Lung (tissue), 12 donors: ENCODE measurements around the gene COP1. TPM values are rescaled to one million over a fixed set of nuclear protein-coding genes. Genes with fewer than 3 reads are reported as not detected.
A peak's percentile ranks its signal among the peaks of the same experiment; 100 is the strongest.

Experiments used
- ATAC-seq: fragments of 200-7000 bp; cut with Tn5 transposase; one replicate; pipeline ENCODE4 v1.9.1; 2020; ENCODE audit warnings: moderate number of reproducible peaks; ENCODE audit not compliant: insufficient read depth, low FRiP score
- DNase-seq, 3 donors: peaks; one replicate each; pipeline ENCODE4 v3.0.0-alpha.2; 2013 to 2017
- H3K27ac ChIP-seq, 2 donors: one replicate each; pipeline ENCODE4 v1.5.1; 2013; ENCODE audit warnings: mild to moderate bottlenecking in 2 of 2, moderate library complexity in 2 of 2, control low read depth in 1 of 2, inconsistent platforms in 1 of 2, low read depth in 1 of 2, low read length in 1 of 2
- H3K27me3 ChIP-seq, 3 donors: one replicate each; pipeline ENCODE4 v1.5.1; 2013; ENCODE audit warnings: low read length in 2 of 3; ENCODE audit not compliant: control insufficient read depth in 3 of 3, insufficient read depth in 3 of 3
- H3K36me3 ChIP-seq, 4 donors: one replicate each; pipeline ENCODE4 v1.5.1; 2013; ENCODE audit warnings: low read length in 4 of 4, mild to moderate bottlenecking in 1 of 4, moderate library complexity in 1 of 4; ENCODE audit not compliant: control insufficient read depth in 4 of 4, insufficient read depth in 4 of 4
- H3K4me1 ChIP-seq, 5 donors: one replicate each; pipeline ENCODE4 v1.5.1; 2013; ENCODE audit warnings: low read length in 5 of 5, mild to moderate bottlenecking in 2 of 5, moderate library complexity in 1 of 5; ENCODE audit not compliant: control insufficient read depth in 5 of 5, insufficient read depth in 5 of 5
- H3K4me3 ChIP-seq: one replicate; pipeline ENCODE4 v1.5.1; 2013; ENCODE audit warnings: mild to moderate bottlenecking, control low read depth, moderate library complexity
- H3K9ac ChIP-seq, 2 donors: one replicate each; pipeline ENCODE4 v1.5.1; 2013; ENCODE audit warnings: low read length in 2 of 2, control low read depth in 1 of 2; ENCODE audit not compliant: insufficient read depth in 1 of 2
- H3K9me3 ChIP-seq, 4 donors: one replicate each; pipeline ENCODE4 v1.5.1; 2013; ENCODE audit warnings: low read length in 3 of 4, mild to moderate bottlenecking in 1 of 4, moderate library complexity in 1 of 4; ENCODE audit not compliant: control insufficient read depth in 4 of 4, insufficient read depth in 3 of 4
- WGBS, 2 donors: extraction: QIAGEN DNeasy Blood & Tissue Kit; methylation state at CpG; one replicate each; pipeline ENCODE4 v1.1.7; 2013; 5-methylcytosine and 5-hydroxymethylcytosine counted together
- polyA plus RNA-seq, 2 donors: library from polyadenylated mRNA; stranded (reverse); fragments of 200-250 nt; gene quantifications; one replicate each; pipeline ENCODE4 v1.2.1, GENCODE V29; 2013
- total RNA-seq, 2 donors: library from RNA; depleted of rRNA in 1 of 2; stranded (reverse); fragments of >200 nt in 1 of 2; gene quantifications; one replicate each; pipeline ENCODE4 v1.2.1, GENCODE V29; 2014 to 2021
- TF ChIP-seq, protein P1 (sequence below): IDR thresholded peaks from 2 replicates; pipeline ENCODE4 v1.5.1; 2012; ENCODE audit warnings: mild to moderate bottlenecking; ENCODE audit errors: control extremely low read depth, extremely low read depth
- donor health status: control.
- donor health status: control.
- donor health status: Bipolar disorder and iron deficiency.
- donor health status: healthy.
- donor health status: DM: yes; HTN: yes; CAD: no.

Gene COP1
- total and polyA plus RNA-seq, 4 donors: 31.3 to 71.4 (median 52.8) TPM

DNA sequence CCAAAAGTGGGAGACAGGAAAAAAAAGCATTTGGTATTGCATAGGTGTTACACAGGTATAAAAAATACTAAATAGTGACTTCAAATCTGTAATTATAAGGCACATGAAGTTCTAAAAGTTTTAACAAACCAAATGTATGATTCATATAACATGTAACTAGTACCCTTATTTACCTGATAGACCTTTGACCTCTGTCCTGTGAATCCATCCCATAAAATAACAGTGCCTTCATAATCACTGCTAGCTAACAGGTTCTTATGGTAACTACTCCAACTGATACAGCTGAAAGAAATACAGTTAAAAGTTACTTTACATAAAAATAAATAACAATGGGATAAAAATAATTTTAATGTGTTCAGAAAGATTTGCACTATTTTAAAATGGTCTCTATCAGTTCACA lies 163.5 kb downstream of the COP1 start:
- ATAC-seq (no peak), DNase-seq (no peak)
- no peaks in the 10 kb centered on the region for H3K27me3 ChIP-seq
- no peak overlapping the region for H3K27ac ChIP-seq
- TF ChIP-seq, protein P1, sequence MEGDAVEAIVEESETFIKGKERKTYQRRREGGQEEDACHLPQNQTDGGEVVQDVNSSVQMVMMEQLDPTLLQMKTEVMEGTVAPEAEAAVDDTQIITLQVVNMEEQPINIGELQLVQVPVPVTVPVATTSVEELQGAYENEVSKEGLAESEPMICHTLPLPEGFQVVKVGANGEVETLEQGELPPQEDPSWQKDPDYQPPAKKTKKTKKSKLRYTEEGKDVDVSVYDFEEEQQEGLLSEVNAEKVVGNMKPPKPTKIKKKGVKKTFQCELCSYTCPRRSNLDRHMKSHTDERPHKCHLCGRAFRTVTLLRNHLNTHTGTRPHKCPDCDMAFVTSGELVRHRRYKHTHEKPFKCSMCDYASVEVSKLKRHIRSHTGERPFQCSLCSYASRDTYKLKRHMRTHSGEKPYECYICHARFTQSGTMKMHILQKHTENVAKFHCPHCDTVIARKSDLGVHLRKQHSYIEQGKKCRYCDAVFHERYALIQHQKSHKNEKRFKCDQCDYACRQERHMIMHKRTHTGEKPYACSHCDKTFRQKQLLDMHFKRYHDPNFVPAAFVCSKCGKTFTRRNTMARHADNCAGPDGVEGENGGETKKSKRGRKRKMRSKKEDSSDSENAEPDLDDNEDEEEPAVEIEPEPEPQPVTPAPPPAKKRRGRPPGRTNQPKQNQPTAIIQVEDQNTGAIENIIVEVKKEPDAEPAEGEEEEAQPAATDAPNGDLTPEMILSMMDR: no peak
- peaks cover 0 to 1% (median 0%) of the 10 kb centered on the region in 4 donors for H3K9me3 ChIP-seq
- H3K36me3 ChIP-seq: peaks cover 4 to 20% (median 8%) of the 10 kb centered on the region in 4 donors
- no peaks in the 10 kb centered on the region for H3K4me1 ChIP-seq
- no peak overlapping the region for H3K4me3 ChIP-seq
- H3K9ac ChIP-seq: no peak overlapping the region

DNA sequence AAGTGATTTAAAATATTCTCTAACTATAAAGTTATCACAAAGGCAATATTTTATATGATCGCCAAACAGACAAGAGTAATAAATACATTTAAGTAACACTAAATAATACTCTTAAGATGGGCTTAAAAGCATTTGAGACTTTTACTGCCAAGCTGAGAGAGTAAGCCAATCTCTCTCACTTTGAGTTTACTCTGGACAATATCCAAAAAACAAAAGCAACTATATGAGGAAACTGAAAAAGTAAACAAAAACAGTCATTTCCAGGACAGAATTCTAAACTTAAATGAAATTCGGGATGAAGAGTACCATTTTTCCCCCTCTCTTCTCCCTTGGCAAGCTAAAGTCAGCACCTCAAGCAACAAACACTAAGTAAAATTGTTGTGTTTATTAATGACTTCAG lies 173.2 kb downstream of the COP1 start:
- WGBS, 2 donors: 51 to 66% methylated on average over 2 of the region's 2 CpGs
- no peak overlapping the region for H3K4me3 ChIP-seq
- TF ChIP-seq, protein P1: no peak
- peaks cover 0 to 23% (median 4%) of the 10 kb centered on the region in 5 donors for H3K4me1 ChIP-seq
- DNase-seq (peak in 2 of 3 donors; percentile 90), ATAC-seq (no peak)
- H3K36me3 ChIP-seq: peaks cover 0 to 11% (median 8%) of the 10 kb centered on the region in 4 donors
- no peak overlapping the region for H3K27ac ChIP-seq
- H3K9me3 ChIP-seq: no peaks in the 10 kb centered on the region
- H3K27me3 ChIP-seq: no peaks in the 10 kb centered on the region
- H3K9ac ChIP-seq: peak overlapping the region in 1 of 2 donors; percentile 28

DNA sequence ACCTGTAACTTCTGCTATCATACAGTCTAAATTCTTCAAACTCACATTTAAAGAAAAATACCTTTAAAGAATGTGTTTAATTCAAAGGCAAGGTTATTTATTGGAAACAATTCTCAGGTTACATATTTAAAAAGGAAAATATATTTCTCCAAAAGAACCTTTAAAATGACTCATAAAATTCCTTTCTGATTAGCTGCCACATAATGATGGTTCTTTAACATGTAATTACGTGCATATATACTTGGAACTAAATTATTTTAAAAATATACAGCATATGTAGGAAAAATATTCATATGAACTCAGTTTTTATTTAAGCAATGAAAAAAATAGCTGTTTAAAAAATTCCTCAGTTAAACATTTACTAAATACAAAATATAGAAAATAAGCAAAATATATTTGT lies 173.6 kb downstream of the COP1 start:
- Histone ChIP-seq H3K27me3 (no peaks in the 10 kb centered on the region), H3K4me3 (no peak overlapping the region), H3K4me1 (peaks cover 0 to 23% (median 4%) of the 10 kb centered on the region in 5 donors), H3K9me3 (no peaks in the 10 kb centered on the region), H3K9ac (peak overlapping the region in 1 of 2 donors; percentile 28), H3K27ac (no peak overlapping the region), H3K36me3 (peaks cover 0 to 11% (median 7%) of the 10 kb centered on the region in 4 donors)
- no peak for ATAC-seq
- peak in 1 of 3 donors; percentile 23 for DNase-seq
- TF ChIP-seq, protein P1: no peak
- 87 to 91% methylated on average over 1 of the region's 1 CpG for WGBS, 2 donors
